WTC11 (cell line): ENCODE data around the gene ZBTB12. TPM values are rescaled to one million over a fixed set of nuclear protein-coding genes. Genes with fewer than 3 reads are reported as not detected.

ENCODE experiments used
- ATAC-seq: fragments of 200-7000 bp; cut with Tn5 transposase; 2 replicates; pipeline ENCODE4 v1.10.0; 2021; ENCODE audit warnings: mild to moderate bottlenecking, moderate library complexity
- CTCF ChIA-PET: fragments of 300-600 bp; sonication (Branson Sonifier 250); formaldehyde crosslinking; loops from one replicate; lab custom pipeline; 2021; ENCODE audit warnings: antibody characterized with exemption; lab: Charles Lee
- POLR2A ChIA-PET: fragments of 350-600 bp; sonication (Branson Sonifier 250); formaldehyde crosslinking; loops from one replicate; lab custom pipeline; 2021; ENCODE audit warnings: antibody characterized with exemption; lab: Charles Lee
- DNase-seq: peaks from one replicate; pipeline ENCODE4 v3.0.0; 2021; ENCODE audit warnings: low spot score
- H3K27ac Mint-ChIP-seq: 2 replicates; pipeline ENCODE4 v1.8.0; 2021; ENCODE audit warnings: mixed read lengths
- H3K27me3 Mint-ChIP-seq: 2 replicates; pipeline ENCODE4 v1.8.0; 2021; ENCODE audit warnings: low read depth, mild to moderate bottlenecking, moderate library complexity, mixed read lengths
- H3K36me3 Mint-ChIP-seq: 2 replicates; pipeline ENCODE4 v1.8.0; 2021; ENCODE audit warnings: mixed read lengths
- H3K4me1 Mint-ChIP-seq: 2 replicates; pipeline ENCODE4 v1.8.0; 2022; ENCODE audit warnings: mixed read lengths
- H3K4me3 Mint-ChIP-seq: 2 replicates; pipeline ENCODE4 v1.8.0; 2021; ENCODE audit warnings: mild to moderate bottlenecking, moderate library complexity, mixed read lengths
- H3K9me3 Mint-ChIP-seq: 2 replicates; pipeline ENCODE4 v1.8.0; 2021; ENCODE audit warnings: mixed read lengths
- GABPB1 ChIP-seq: sonication (generic); formaldehyde crosslinking; IDR thresholded peaks from 2 replicates; pipeline ENCODE4 v1.8.1; 2023; ENCODE audit warnings: mild to moderate bottlenecking, missing genetic modification reagents
- NFATC4 ChIP-seq: fragments of 250-450 bp; sonication (Bioruptor Pico); IDR thresholded peaks from 2 replicates; pipeline ENCODE4 v1.9.0; 2021; ENCODE audit warnings: mild to moderate bottlenecking
- OVOL2 ChIP-seq: fragments of 250-450 bp; sonication (Bioruptor Pico); IDR thresholded peaks from 2 replicates; pipeline ENCODE4 v1.9.0; 2021; ENCODE audit warnings: mild to moderate bottlenecking, borderline replicate concordance
- PRRX2 ChIP-seq: fragments of 250-450 bp; sonication (Bioruptor Pico); IDR thresholded peaks from 2 replicates; pipeline ENCODE4 v1.8.0; 2021; ENCODE audit warnings: mild to moderate bottlenecking
- RELA ChIP-seq: sonication (generic); formaldehyde crosslinking; IDR thresholded peaks from 2 replicates; pipeline ENCODE4 v1.8.1; 2022; ENCODE audit warnings: missing genetic modification reagents, mild to moderate bottlenecking, borderline replicate concordance
- SMAD3 ChIP-seq: sonication (generic); formaldehyde crosslinking; IDR thresholded peaks from 2 replicates; pipeline ENCODE4 v1.8.0; 2022; ENCODE audit warnings: missing genetic modification reagents, mild to moderate bottlenecking, borderline replicate concordance
- SP1 ChIP-seq: sonication (generic); formaldehyde crosslinking; conservative IDR thresholded peaks from 2 replicates; pipeline ENCODE4 v1.8.1; 2022; ENCODE audit warnings: missing genetic modification reagents
- TEAD1 ChIP-seq: sonication (generic); formaldehyde crosslinking; IDR thresholded peaks from 2 replicates; pipeline ENCODE4 v1.8.0; 2022; ENCODE audit warnings: mild to moderate bottlenecking, missing genetic modification reagents
- ZNF121 ChIP-seq: sonication (generic); formaldehyde crosslinking; IDR thresholded peaks from 2 replicates; pipeline ENCODE4 v1.8.0; 2023; ENCODE audit warnings: missing genetic modification reagents
- ZNF232 ChIP-seq: sonication (generic); formaldehyde crosslinking; IDR thresholded peaks from 2 replicates; pipeline ENCODE4 v1.8.0; 2022; ENCODE audit warnings: mild to moderate bottlenecking, missing genetic modification reagents
- total RNA-seq: library from RNA; stranded (reverse); gene quantifications from 3 replicates; pipeline ENCODE4 v1.2.3, GENCODE V29; 2021
- TF ChIP-seq, protein P1 (sequence below): sonication (generic); formaldehyde crosslinking; IDR thresholded peaks from 2 replicates; pipeline ENCODE4 v1.8.0; 2022; ENCODE audit warnings: missing genetic modification reagents
- TF ChIP-seq, protein P2 (sequence below): fragments of 200-600 bp; IDR thresholded peaks from 2 replicates; pipeline ENCODE4 v1.8.0; 2022; ENCODE audit warnings: antibody characterized with exemption
- TF ChIP-seq, protein P3 (sequence below): sonication (generic); formaldehyde crosslinking; IDR thresholded peaks from 2 replicates; pipeline ENCODE4 v1.8.1; 2022; ENCODE audit warnings: missing genetic modification reagents, borderline replicate concordance
- TF ChIP-seq, protein P4 (sequence below): sonication (generic); formaldehyde crosslinking; IDR thresholded peaks from 2 replicates; pipeline ENCODE4 v1.8.1; 2023; ENCODE audit warnings: mild to moderate bottlenecking, missing genetic modification reagents
- TF ChIP-seq, protein P5 (sequence below): sonication (generic); formaldehyde crosslinking; IDR thresholded peaks from 2 replicates; pipeline ENCODE4 v1.8.1; 2023; ENCODE audit warnings: mild to moderate bottlenecking, missing genetic modification reagents
- TF ChIP-seq, protein P6 (sequence below): sonication (generic); formaldehyde crosslinking; IDR thresholded peaks from 2 replicates; pipeline ENCODE4 v1.8.0; 2022; ENCODE audit warnings: mild to moderate bottlenecking, missing genetic modification reagents

ZBTB12 gene
- total RNA-seq, 1 experiment from 2014 or later, result 24.0 TPM

DNA sequence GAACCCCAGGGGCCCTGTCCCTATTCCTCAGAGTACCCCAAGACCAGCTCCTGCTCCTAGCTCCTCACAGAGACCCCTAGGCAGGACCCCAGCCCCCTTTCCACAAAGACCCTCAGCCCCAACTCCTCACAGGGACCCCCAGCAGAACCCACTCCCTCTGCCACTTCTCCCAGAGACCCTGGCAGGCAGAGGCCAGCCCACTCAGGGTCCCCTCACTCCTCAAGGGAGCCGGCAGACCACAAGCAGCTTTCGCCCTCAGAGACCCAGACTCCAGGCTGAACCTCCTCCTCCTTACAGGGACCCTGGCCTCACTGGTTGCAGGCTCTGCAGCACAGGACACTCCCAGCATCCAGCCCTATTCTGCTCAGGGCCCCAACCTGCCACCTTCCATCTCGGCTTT is 23.7 kb downstream of the ZBTB12 start (continued):
- no peak for TF ChIP-seq SP1 (CRISPR knock-in tag)
- TF ChIP-seq, protein P1, sequence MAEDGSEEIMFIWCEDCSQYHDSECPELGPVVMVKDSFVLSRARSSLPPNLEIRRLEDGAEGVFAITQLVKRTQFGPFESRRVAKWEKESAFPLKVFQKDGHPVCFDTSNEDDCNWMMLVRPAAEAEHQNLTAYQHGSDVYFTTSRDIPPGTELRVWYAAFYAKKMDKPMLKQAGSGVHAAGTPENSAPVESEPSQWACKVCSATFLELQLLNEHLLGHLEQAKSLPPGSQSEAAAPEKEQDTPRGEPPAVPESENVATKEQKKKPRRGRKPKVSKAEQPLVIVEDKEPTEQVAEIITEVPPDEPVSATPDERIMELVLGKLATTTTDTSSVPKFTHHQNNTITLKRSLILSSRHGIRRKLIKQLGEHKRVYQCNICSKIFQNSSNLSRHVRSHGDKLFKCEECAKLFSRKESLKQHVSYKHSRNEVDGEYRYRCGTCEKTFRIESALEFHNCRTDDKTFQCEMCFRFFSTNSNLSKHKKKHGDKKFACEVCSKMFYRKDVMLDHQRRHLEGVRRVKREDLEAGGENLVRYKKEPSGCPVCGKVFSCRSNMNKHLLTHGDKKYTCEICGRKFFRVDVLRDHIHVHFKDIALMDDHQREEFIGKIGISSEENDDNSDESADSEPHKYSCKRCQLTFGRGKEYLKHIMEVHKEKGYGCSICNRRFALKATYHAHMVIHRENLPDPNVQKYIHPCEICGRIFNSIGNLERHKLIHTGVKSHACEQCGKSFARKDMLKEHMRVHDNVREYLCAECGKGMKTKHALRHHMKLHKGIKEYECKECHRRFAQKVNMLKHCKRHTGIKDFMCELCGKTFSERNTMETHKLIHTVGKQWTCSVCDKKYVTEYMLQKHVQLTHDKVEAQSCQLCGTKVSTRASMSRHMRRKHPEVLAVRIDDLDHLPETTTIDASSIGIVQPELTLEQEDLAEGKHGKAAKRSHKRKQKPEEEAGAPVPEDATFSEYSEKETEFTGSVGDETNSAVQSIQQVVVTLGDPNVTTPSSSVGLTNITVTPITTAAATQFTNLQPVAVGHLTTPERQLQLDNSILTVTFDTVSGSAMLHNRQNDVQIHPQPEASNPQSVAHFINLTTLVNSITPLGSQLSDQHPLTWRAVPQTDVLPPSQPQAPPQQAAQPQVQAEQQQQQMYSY (CRISPR knock-in tag), result no peak

DNA sequence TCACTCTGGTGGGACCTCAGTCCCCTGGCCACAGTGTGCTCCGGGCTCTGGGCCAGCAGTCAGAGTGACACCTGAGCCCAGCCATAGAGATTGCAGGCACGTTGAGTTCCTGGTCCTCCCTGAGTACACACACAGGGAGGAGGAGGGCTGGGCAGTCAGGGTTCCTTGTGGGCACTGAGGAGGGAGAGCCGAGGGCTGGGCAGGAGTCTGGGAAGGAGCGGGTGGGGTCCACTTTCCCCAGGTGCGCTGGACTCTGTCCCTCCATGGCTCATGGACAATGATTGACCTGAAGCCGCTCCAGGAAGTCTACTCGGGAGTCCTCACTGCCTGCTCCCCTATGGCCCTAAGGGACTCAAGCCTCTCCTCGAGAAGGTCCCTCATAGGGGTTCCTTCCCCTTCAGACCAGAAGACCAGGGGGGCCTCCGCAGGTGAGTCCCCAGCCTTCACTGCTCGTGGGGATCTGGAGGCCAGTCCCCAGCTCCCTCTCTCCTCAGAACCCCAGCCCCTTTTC is 24.2 kb downstream of the ZBTB12 start:
- CTCF ChIA-PET, result interaction anchor here (1.4 kb wide), 1 partner anchor 46 kb away, joined by 4 read pairs; no protein-coding TSS in a partner anchor
- DNase-seq, result no peak

DNA sequence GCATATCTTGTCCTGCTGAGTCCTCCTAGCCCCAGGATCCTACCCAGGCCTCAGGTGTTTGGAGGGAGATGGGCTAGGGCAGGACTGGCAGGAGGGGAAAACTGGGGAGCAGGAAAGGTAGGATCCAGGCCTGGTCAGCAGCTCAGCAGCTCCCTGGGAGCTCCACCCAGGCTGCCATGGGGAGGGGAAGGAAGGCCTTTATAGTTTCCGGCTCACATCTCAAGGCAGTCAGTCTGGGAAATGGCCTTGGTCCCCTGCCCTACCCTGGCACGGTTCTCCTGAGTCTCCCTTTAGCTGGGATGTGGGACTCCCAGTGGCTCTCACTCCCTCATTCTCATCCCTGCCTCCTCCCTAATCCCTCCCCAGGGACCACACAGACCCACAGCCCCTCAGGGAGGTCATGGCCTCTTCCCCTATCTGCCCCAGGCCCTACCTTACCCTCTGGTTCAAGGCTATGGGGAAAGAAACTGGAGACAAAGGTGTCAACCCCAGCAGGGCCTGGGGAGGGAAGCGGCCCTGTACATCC is 24.7 kb downstream of the ZBTB12 start:
- peaks cover 21% of the 10 kb centered on the region for H3K36me3 Mint-ChIP-seq
- CTCF ChIA-PET, result interaction anchor here (1.4 kb wide), 1 partner anchor 46 kb away, joined by 4 read pairs; no protein-coding TSS in a partner anchor
- ATAC-seq (no peak), DNase-seq (no peak)
- no peak for TF ChIP-seq ZNF232 (CRISPR knock-in tag)
- no peak for TF ChIP-seq SMAD3 (CRISPR knock-in tag)
- TF ChIP-seq, protein P2, sequence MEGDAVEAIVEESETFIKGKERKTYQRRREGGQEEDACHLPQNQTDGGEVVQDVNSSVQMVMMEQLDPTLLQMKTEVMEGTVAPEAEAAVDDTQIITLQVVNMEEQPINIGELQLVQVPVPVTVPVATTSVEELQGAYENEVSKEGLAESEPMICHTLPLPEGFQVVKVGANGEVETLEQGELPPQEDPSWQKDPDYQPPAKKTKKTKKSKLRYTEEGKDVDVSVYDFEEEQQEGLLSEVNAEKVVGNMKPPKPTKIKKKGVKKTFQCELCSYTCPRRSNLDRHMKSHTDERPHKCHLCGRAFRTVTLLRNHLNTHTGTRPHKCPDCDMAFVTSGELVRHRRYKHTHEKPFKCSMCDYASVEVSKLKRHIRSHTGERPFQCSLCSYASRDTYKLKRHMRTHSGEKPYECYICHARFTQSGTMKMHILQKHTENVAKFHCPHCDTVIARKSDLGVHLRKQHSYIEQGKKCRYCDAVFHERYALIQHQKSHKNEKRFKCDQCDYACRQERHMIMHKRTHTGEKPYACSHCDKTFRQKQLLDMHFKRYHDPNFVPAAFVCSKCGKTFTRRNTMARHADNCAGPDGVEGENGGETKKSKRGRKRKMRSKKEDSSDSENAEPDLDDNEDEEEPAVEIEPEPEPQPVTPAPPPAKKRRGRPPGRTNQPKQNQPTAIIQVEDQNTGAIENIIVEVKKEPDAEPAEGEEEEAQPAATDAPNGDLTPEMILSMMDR, result no peak
- H3K9me3 Mint-ChIP-seq, result no peaks in the 10 kb centered on the region
- H3K27me3 Mint-ChIP-seq, result no peaks in the 10 kb centered on the region
- POLR2A ChIA-PET, result no interaction called here
- H3K4me1 Mint-ChIP-seq, result peaks cover 6% of the 10 kb centered on the region
- no peak overlapping the region for H3K4me3 Mint-ChIP-seq
- no peak overlapping the region for H3K27ac Mint-ChIP-seq

More for the DNA sequence above, 24.2 kb downstream of the ZBTB12 start:
- peaks cover 26% of the 10 kb centered on the region for H3K36me3 Mint-ChIP-seq
- H3K27me3 Mint-ChIP-seq, result no peaks in the 10 kb centered on the region
- H3K9me3 Mint-ChIP-seq, result no peaks in the 10 kb centered on the region
- no peak overlapping the region for H3K27ac Mint-ChIP-seq
- peaks cover 6% of the 10 kb centered on the region for H3K4me1 Mint-ChIP-seq
- no peak for TF ChIP-seq PRRX2 (CRISPR knock-in tag)
- peak; percentile 58; the same call in 1 of the 2 replicates for TF ChIP-seq GABPB1 (CRISPR knock-in tag)
- POLR2A ChIA-PET, result no interaction called here
- no peak for ATAC-seq
- H3K4me3 Mint-ChIP-seq, result no peak overlapping the region

DNA sequence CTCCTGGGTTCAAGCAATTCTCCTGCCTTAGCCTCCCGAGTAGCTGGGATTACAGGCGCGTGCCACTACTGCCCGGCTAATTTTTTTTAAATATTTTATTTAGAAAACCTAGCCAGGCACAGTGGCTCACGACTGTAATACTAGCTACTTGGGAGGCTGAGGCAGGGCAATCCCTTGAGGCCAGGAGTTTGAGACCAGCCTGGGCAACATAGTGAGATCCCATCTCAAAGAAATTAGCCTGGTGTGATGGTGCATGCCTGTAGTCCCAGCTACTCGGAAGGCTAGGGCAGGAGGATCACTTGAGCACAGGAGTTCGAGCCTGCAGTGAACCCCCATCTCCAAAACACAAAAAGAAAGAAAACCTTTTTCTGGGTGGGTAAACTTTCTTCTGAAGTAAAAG is 25.5 kb downstream of the ZBTB12 start:
- DNase-seq, result no peak
- H3K27me3 Mint-ChIP-seq, result no peaks in the 10 kb centered on the region
- H3K9me3 Mint-ChIP-seq, result no peaks in the 10 kb centered on the region
- no peak for ATAC-seq
- H3K36me3 Mint-ChIP-seq, result peaks cover 14% of the 10 kb centered on the region
- no peak overlapping the region for H3K4me3 Mint-ChIP-seq
- no peak overlapping the region for H3K27ac Mint-ChIP-seq
- H3K4me1 Mint-ChIP-seq, result peaks cover 6% of the 10 kb centered on the region
- POLR2A ChIA-PET, result no interaction called here
- TF ChIP-seq, protein P3, sequence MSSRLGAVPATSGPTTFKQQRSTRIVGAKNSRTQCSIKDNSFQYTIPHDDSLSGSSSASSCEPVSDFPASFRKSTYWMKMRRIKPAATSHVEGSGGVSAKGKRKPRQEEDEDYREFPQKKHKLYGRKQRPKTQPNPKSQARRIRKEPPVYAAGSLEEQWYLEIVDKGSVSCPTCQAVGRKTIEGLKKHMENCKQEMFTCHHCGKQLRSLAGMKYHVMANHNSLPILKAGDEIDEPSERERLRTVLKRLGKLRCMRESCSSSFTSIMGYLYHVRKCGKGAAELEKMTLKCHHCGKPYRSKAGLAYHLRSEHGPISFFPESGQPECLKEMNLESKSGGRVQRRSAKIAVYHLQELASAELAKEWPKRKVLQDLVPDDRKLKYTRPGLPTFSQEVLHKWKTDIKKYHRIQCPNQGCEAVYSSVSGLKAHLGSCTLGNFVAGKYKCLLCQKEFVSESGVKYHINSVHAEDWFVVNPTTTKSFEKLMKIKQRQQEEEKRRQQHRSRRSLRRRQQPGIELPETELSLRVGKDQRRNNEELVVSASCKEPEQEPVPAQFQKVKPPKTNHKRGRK (CRISPR knock-in tag), result no peak
- TF ChIP-seq ZNF121 (CRISPR knock-in tag), result 0 out of 2 replicates have a peak, but pooled peaks have one; percentile 44
- CTCF ChIA-PET, result no interaction called here

DNA sequence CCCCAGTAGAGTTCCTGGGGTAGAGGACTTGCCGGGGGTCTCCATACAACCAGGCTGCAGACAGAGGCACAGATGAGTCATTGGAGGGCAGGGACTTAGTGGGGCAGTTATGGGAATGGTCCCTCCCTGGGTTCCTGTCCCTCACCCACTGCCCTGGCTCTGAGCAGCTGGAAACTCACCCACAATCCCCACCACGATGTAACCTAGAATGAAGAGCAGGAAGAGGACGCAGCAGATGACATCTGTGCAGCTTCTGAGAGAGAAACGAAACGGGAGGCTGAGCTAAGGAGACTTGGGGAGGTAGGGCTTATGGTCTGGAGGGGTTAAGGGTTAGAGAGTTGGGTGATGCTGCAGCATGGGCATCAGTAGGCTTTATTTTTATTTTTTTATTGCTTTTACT is 26.0 kb downstream of the ZBTB12 start:
- H3K27ac Mint-ChIP-seq, result peak overlapping the region; percentile 86; the same call in 1 of the 2 replicates
- no peak overlapping the region for H3K4me3 Mint-ChIP-seq
- H3K27me3 Mint-ChIP-seq, result no peaks in the 10 kb centered on the region
- H3K36me3 Mint-ChIP-seq, result peaks cover 9% of the 10 kb centered on the region
- CTCF ChIA-PET, result no interaction called here
- ATAC-seq, result no peak
- POLR2A ChIA-PET, result no interaction called here
- DNase-seq, result no peak
- peaks cover 11% of the 10 kb centered on the region for H3K4me1 Mint-ChIP-seq
- no peaks in the 10 kb centered on the region for H3K9me3 Mint-ChIP-seq
- TF ChIP-seq TEAD1 (no peak), NFATC4 (CRISPR knock-in tag) (no peak), RELA (CRISPR knock-in tag) (no peak), GABPB1 (CRISPR knock-in tag) (no peak), OVOL2 (no peak)
- TF ChIP-seq, protein P4, sequence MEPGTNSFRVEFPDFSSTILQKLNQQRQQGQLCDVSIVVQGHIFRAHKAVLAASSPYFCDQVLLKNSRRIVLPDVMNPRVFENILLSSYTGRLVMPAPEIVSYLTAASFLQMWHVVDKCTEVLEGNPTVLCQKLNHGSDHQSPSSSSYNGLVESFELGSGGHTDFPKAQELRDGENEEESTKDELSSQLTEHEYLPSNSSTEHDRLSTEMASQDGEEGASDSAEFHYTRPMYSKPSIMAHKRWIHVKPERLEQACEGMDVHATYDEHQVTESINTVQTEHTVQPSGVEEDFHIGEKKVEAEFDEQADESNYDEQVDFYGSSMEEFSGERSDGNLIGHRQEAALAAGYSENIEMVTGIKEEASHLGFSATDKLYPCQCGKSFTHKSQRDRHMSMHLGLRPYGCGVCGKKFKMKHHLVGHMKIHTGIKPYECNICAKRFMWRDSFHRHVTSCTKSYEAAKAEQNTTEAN (CRISPR knock-in tag), result no peak
- TF ChIP-seq, protein P5, sequence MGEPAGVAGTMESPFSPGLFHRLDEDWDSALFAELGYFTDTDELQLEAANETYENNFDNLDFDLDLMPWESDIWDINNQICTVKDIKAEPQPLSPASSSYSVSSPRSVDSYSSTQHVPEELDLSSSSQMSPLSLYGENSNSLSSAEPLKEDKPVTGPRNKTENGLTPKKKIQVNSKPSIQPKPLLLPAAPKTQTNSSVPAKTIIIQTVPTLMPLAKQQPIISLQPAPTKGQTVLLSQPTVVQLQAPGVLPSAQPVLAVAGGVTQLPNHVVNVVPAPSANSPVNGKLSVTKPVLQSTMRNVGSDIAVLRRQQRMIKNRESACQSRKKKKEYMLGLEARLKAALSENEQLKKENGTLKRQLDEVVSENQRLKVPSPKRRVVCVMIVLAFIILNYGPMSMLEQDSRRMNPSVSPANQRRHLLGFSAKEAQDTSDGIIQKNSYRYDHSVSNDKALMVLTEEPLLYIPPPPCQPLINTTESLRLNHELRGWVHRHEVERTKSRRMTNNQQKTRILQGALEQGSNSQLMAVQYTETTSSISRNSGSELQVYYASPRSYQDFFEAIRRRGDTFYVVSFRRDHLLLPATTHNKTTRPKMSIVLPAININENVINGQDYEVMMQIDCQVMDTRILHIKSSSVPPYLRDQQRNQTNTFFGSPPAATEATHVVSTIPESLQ (CRISPR knock-in tag), result no peak
- TF ChIP-seq, protein P6, sequence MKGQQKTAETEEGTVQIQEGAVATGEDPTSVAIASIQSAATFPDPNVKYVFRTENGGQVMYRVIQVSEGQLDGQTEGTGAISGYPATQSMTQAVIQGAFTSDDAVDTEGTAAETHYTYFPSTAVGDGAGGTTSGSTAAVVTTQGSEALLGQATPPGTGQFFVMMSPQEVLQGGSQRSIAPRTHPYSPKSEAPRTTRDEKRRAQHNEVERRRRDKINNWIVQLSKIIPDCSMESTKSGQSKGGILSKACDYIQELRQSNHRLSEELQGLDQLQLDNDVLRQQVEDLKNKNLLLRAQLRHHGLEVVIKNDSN (CRISPR knock-in tag), result no peak
